NCI-H524 treated with DMSO at 0.1 percent for 48 hours (cell line): ENCODE data around the gene IMPACT.

Source experiments
- DNase-seq: peaks from one replicate; lab custom pipeline; 2025; lab: John Stamatoyannopoulos, UW

IMPACT gene

GRCh38 chr18:24421831-24422230 is 4.6 kb upstream of the IMPACT start:
- DNase-seq, result no peak

GRCh38 chr18:24426073-24426397 is 435 bp upstream of the IMPACT start:
- DNase-seq, result no peak

- DNase-seq, result no peak
Measured at GRCh38 chr18:24427484-24427883, 1.0 kb downstream of the IMPACT start.

- no peak for DNase-seq
Measured at GRCh38 chr18:24428709-24429108, 2.2 kb downstream of the IMPACT start.

GRCh38 chr18:24429188-24429587 is 2.7 kb downstream of the IMPACT start:
- DNase-seq, result no peak

- no peak for DNase-seq
Measured at GRCh38 chr18:24432618-24433017, 6.1 kb downstream of the IMPACT start.

- DNase-seq, result no peak
Measured at GRCh38 chr18:24436939-24437338, 10.5 kb downstream of the IMPACT start.

GRCh38 chr18:24443870-24444269 is 17.4 kb downstream of the IMPACT start:
- no peak for DNase-seq

GRCh38 chr18:24446453-24446852 is 20.0 kb downstream of the IMPACT start:
- no peak for DNase-seq

- no peak for DNase-seq
Measured at GRCh38 chr18:24446953-24447538, 20.6 kb downstream of the IMPACT start.

- DNase-seq, result no peak
Measured at GRCh38 chr18:24447961-24448360, 21.5 kb downstream of the IMPACT start.

- DNase-seq, result no peak
Measured at GRCh38 chr18:24456549-24456948, 30.1 kb downstream of the IMPACT start.

- no peak for DNase-seq
Measured at GRCh38 chr18:24459772-24460171, 33.3 kb downstream of the IMPACT start.

- no peak for DNase-seq
Measured at GRCh38 chr18:24460388-24460787, 33.9 kb downstream of the IMPACT start, which contains the start of gene HRH4. Gene HRH4 (plus strand): TSS chr18:24460637. CDS start chr18:24460729, 92 bp downstream.

GRCh38 chr18:24461996-24462395 is 35.5 kb downstream of the IMPACT start:
- DNase-seq, result no peak

GRCh38 chr18:24462838-24463775 is 36.6 kb downstream of the IMPACT start:
- no peak for DNase-seq

GRCh38 chr18:24465486-24465885 is 39.0 kb downstream of the IMPACT start:
- DNase-seq, result no peak

GRCh38 chr18:24466771-24467170 is 40.3 kb downstream of the IMPACT start:
- no peak for DNase-seq

GRCh38 chr18:24470022-24470618 is 43.6 kb downstream of the IMPACT start:
- no peak for DNase-seq

GRCh38 chr18:24470805-24471204 is 44.3 kb downstream of the IMPACT start:
- no peak for DNase-seq

- no peak for DNase-seq
Measured at GRCh38 chr18:24472591-24472990, 46.1 kb downstream of the IMPACT start.

- no peak for DNase-seq
Measured at GRCh38 chr18:24474406-24474805, 47.9 kb downstream of the IMPACT start.

GRCh38 chr18:24475926-24476589 is 49.6 kb downstream of the IMPACT start:
- DNase-seq, result no peak
